Activated naive CD8-positive, alpha-beta T cell treated with anti-CD3 and anti-CD28 coated beads, Interleukin-2, amount 10 ng/mL, durations not matched to agents 7 days and 5 days (primary cell): ENCODE results near the gene ADAM29. TPM values are rescaled to one million over a fixed set of nuclear protein-coding genes. Genes with fewer than 3 reads are reported as not detected.
"Not testable (repeated sequence)": the region's sequence is repeated elsewhere in the genome, so short reads cannot be mapped to it uniquely, and the experiment has no call there.

Experiments used
- ATAC-seq: fragments of 150-1000 bp; cut with Tn5 transposase; one replicate; pipeline ENCODE4 v1.10.0; 2021; ENCODE audit warnings: low read depth, moderate library complexity
- POLR2A ChIA-PET: fragments of 350-600 bp; sonication (Branson Sonifier 250); formaldehyde crosslinking; loops from one replicate; lab custom pipeline; 2021; ENCODE audit warnings: antibody characterized with exemption; lab: Charles Lee
- DNase-seq: peaks from one replicate; pipeline ENCODE4 v3.0.0; 2021
- H3K27ac Mint-ChIP-seq: one replicate; pipeline ENCODE4 v1.8.0; 2022; ENCODE audit warnings: mild to moderate bottlenecking, mixed read lengths
- H3K27me3 Mint-ChIP-seq: one replicate; pipeline ENCODE4 v1.8.0; 2022; ENCODE audit warnings: mild to moderate bottlenecking, moderate library complexity, mixed read lengths
- H3K36me3 Mint-ChIP-seq: one replicate; pipeline ENCODE4 v1.8.0; 2021; ENCODE audit warnings: mild to moderate bottlenecking, mixed read lengths
- H3K4me1 Mint-ChIP-seq: one replicate; pipeline ENCODE4 v1.8.0; 2021; ENCODE audit warnings: mixed read lengths
- H3K4me3 Mint-ChIP-seq: one replicate; pipeline ENCODE4 v1.8.0; 2022; ENCODE audit warnings: mild to moderate bottlenecking, moderate library complexity, mixed read lengths
- H3K9me3 Mint-ChIP-seq: one replicate; pipeline ENCODE4 v1.8.0; 2021; ENCODE audit warnings: mixed read lengths
- total RNA-seq, 2 experiments: library from RNA; stranded (reverse); gene quantifications; one replicate each; pipeline ENCODE4 v1.2.3, GENCODE V29; 2021

ADAM29 gene
- total RNA-seq, 2 experiments from 2014 or later: not detected

GRCh38 chr4:174928174-174928573 lies 10.0 kb downstream of the ADAM29 start:
- Mint-ChIP-seq H3K27me3 (no peaks in the 10 kb centered on the region), H3K27ac (no peak overlapping the region), H3K36me3 (no peaks in the 10 kb centered on the region), H3K4me3 (no peak overlapping the region), H3K4me1 (no peaks in the 10 kb centered on the region), H3K9me3 (no peaks in the 10 kb centered on the region)
- POLR2A ChIA-PET: no interaction called here
- no peak for DNase-seq
- no peak for ATAC-seq

- no peak for ATAC-seq
- Mint-ChIP-seq H3K4me3 (no peak overlapping the region), H3K9me3 (no peaks in the 10 kb centered on the region), H3K27ac (no peak overlapping the region), H3K27me3 (no peaks in the 10 kb centered on the region), H3K36me3 (no peaks in the 10 kb centered on the region), H3K4me1 (no peaks in the 10 kb centered on the region)
- POLR2A ChIA-PET: no interaction called here
- no peak for DNase-seq
Measured at GRCh38 chr4:174928575-174929253, 10.6 kb downstream of the ADAM29 start.

- Mint-ChIP-seq H3K27me3 (no peaks in the 10 kb centered on the region), H3K4me1 (no peaks in the 10 kb centered on the region), H3K36me3 (no peaks in the 10 kb centered on the region), H3K9me3 (no peaks in the 10 kb centered on the region), H3K27ac (no peak overlapping the region), H3K4me3 (no peak overlapping the region)
- POLR2A ChIA-PET: no interaction called here
- DNase-seq (no peak), ATAC-seq (no peak)
Measured at GRCh38 chr4:174929346-174929745, 11.2 kb downstream of the ADAM29 start.

- no peak overlapping the region for H3K4me3 Mint-ChIP-seq
- H3K9me3 Mint-ChIP-seq: no peaks in the 10 kb centered on the region
- no peak overlapping the region for H3K27ac Mint-ChIP-seq
- no peaks in the 10 kb centered on the region for H3K4me1 Mint-ChIP-seq
- no peaks in the 10 kb centered on the region for H3K27me3 Mint-ChIP-seq
- POLR2A ChIA-PET: no interaction called here
- ATAC-seq (no peak), DNase-seq (no peak)
- H3K36me3 Mint-ChIP-seq: no peaks in the 10 kb centered on the region
Measured at GRCh38 chr4:174930895-174931294, 12.7 kb downstream of the ADAM29 start.

- Mint-ChIP-seq H3K36me3 (no peaks in the 10 kb centered on the region), H3K27me3 (no peaks in the 10 kb centered on the region), H3K4me3 (no peak overlapping the region), H3K4me1 (no peaks in the 10 kb centered on the region), H3K27ac (no peak overlapping the region), H3K9me3 (no peaks in the 10 kb centered on the region)
- POLR2A ChIA-PET: no interaction called here
- ATAC-seq (no peak), DNase-seq (no peak)
Measured at GRCh38 chr4:174933083-174933482, 14.9 kb downstream of the ADAM29 start.

GRCh38 chr4:174934360-174934759 lies 16.2 kb downstream of the ADAM29 start:
- Mint-ChIP-seq H3K27ac (no peak overlapping the region), H3K4me3 (no peak overlapping the region), H3K9me3 (no peaks in the 10 kb centered on the region), H3K36me3 (no peaks in the 10 kb centered on the region), H3K4me1 (no peaks in the 10 kb centered on the region), H3K27me3 (no peaks in the 10 kb centered on the region)
- ATAC-seq (no peak), DNase-seq (no peak)
- POLR2A ChIA-PET: no interaction called here

GRCh38 chr4:174935607-174936006 lies 17.4 kb downstream of the ADAM29 start:
- Mint-ChIP-seq H3K4me1 (no peaks in the 10 kb centered on the region), H3K27ac (no peak overlapping the region), H3K27me3 (no peaks in the 10 kb centered on the region), H3K36me3 (no peaks in the 10 kb centered on the region), H3K9me3 (no peaks in the 10 kb centered on the region), H3K4me3 (no peak overlapping the region)
- DNase-seq: no peak
- no peak for ATAC-seq
- POLR2A ChIA-PET: no interaction called here

GRCh38 chr4:174940002-174940401 lies 21.8 kb downstream of the ADAM29 start:
- ATAC-seq: no peak
- no peak overlapping the region for H3K4me3 Mint-ChIP-seq
- H3K27me3 Mint-ChIP-seq: no peaks in the 10 kb centered on the region
- H3K36me3 Mint-ChIP-seq: no peaks in the 10 kb centered on the region
- DNase-seq: no peak
- peaks cover 1% of the 10 kb centered on the region for H3K9me3 Mint-ChIP-seq
- H3K4me1 Mint-ChIP-seq: no peaks in the 10 kb centered on the region
- POLR2A ChIA-PET: no interaction called here
- no peak overlapping the region for H3K27ac Mint-ChIP-seq

GRCh38 chr4:174946246-174946645 lies 28.1 kb downstream of the ADAM29 start:
- DNase-seq: no peak
- H3K9me3 Mint-ChIP-seq: peaks cover 3% of the 10 kb centered on the region
- no peak overlapping the region for H3K4me3 Mint-ChIP-seq
- POLR2A ChIA-PET: no interaction called here
- H3K27me3 Mint-ChIP-seq: no peaks in the 10 kb centered on the region
- H3K4me1 Mint-ChIP-seq: no peaks in the 10 kb centered on the region
- H3K36me3 Mint-ChIP-seq: no peaks in the 10 kb centered on the region
- no peak overlapping the region for H3K27ac Mint-ChIP-seq
- ATAC-seq: no peak

GRCh38 chr4:174948826-174949225 lies 30.7 kb downstream of the ADAM29 start:
- Mint-ChIP-seq H3K27me3 (no peaks in the 10 kb centered on the region), H3K4me3 (no peak overlapping the region), H3K27ac (no peak overlapping the region), H3K36me3 (no peaks in the 10 kb centered on the region), H3K4me1 (no peaks in the 10 kb centered on the region), H3K9me3 (peaks cover 2% of the 10 kb centered on the region)
- DNase-seq (no peak), ATAC-seq (no peak)
- POLR2A ChIA-PET: no interaction called here

GRCh38 chr4:174972911-174973310 lies 54.8 kb downstream of the ADAM29 start:
- Mint-ChIP-seq H3K4me1 (no peaks in the 10 kb centered on the region), H3K27me3 (no peaks in the 10 kb centered on the region), H3K4me3 (no peak overlapping the region), H3K9me3 (peaks cover 2% of the 10 kb centered on the region), H3K27ac (no peak overlapping the region), H3K36me3 (no peaks in the 10 kb centered on the region)
- DNase-seq (no peak), ATAC-seq (no peak)
- POLR2A ChIA-PET: no interaction called here

- Mint-ChIP-seq H3K27ac (no peak overlapping the region), H3K9me3 (peaks cover 2% of the 10 kb centered on the region), H3K36me3 (no peaks in the 10 kb centered on the region), H3K4me1 (no peaks in the 10 kb centered on the region), H3K27me3 (no peaks in the 10 kb centered on the region), H3K4me3 (no peak overlapping the region)
- POLR2A ChIA-PET: no interaction called here
- DNase-seq (no peak), ATAC-seq (no peak)
Measured at GRCh38 chr4:174973336-174973735, 55.2 kb downstream of the ADAM29 start.

- POLR2A ChIA-PET: no interaction called here
- peaks cover 9% of the 10 kb centered on the region for H3K9me3 Mint-ChIP-seq
Measured at GRCh38 chr4:174983128-174983750, 65.1 kb downstream of the ADAM29 start.

GRCh38 chr4:174983870-174984269 lies 65.7 kb downstream of the ADAM29 start:
- H3K27ac Mint-ChIP-seq, H3K4me3 Mint-ChIP-seq, H3K27me3 Mint-ChIP-seq, H3K36me3 Mint-ChIP-seq, H3K4me1 Mint-ChIP-seq, ATAC-seq, DNase-seq, H3K9me3 Mint-ChIP-seq, POLR2A ChIA-PET: not testable (repeated sequence)

More at GRCh38 chr4:174983128-174983750, 65.1 kb downstream of the ADAM29 start:
- Mint-ChIP-seq H3K36me3 (no peaks in the 10 kb centered on the region), H3K27ac (no peak overlapping the region), H3K4me3 (no peak overlapping the region), H3K4me1 (no peaks in the 10 kb centered on the region), H3K27me3 (no peaks in the 10 kb centered on the region)
- ATAC-seq (no peak), DNase-seq (no peak)
